ENCODE measurements around the gene ZMIZ2. TPM values are rescaled to one million over a fixed set of nuclear protein-coding genes. Genes with fewer than 3 reads are reported as not detected.

ZMIZ2 gene
- total RNA-seq, 1 donor from 2014 or later, result 76.8 TPM

GRCh38 chr7:44761207-44762161 is 12.8 kb downstream of the ZMIZ2 start:
- H3K4me1 ChIP-seq (ENCODE audit: insufficient read depth, low read length), result no peaks in the 10 kb centered on the region
- H3K36me3 Mint-ChIP-seq (ENCODE audit: low read depth, unreplicated experiment), result peaks cover 15% of the 10 kb centered on the region
- no peaks in the 10 kb centered on the region for H3K79me2 ChIP-seq (ENCODE audit: insufficient read depth, low read length)
- no peaks in the 10 kb centered on the region for H3K27me3 ChIP-seq (ENCODE audit: insufficient read depth, low read length)
- no peak overlapping the region for H3K4me3 Mint-ChIP-seq (ENCODE audit: unreplicated experiment)
- H3K4me2 ChIP-seq (ENCODE audit: low read length), result no peak overlapping the region
- no peaks in the 10 kb centered on the region for H3K4me1 Mint-ChIP-seq (ENCODE audit: low read depth, unreplicated experiment)
- H3K27ac Mint-ChIP-seq (ENCODE audit: unreplicated experiment), result no peak overlapping the region
- no peaks in the 10 kb centered on the region for H3K9me3 Mint-ChIP-seq (ENCODE audit: unreplicated experiment)
- no peak overlapping the region for H3K27ac ChIP-seq (ENCODE audit: low read depth, low read length)
- peaks cover 16% of the 10 kb centered on the region for H4K20me1 ChIP-seq (ENCODE audit: insufficient read depth, low read length)
- FAIRE-seq (no peak), DNase-seq (ENCODE audit: low read depth) (no peak)
- H2AFZ ChIP-seq (ENCODE audit: low read depth, low read length), result no peak overlapping the region
- H3K9ac ChIP-seq (ENCODE audit: low read length), result no peak overlapping the region
- no peaks in the 10 kb centered on the region for H3K27me3 Mint-ChIP-seq (ENCODE audit: low read depth, unreplicated experiment)
- no peak for TF ChIP-seq CTCF (IDR thresholded peaks at IDR 0.05; ENCODE audit: insufficient read depth, low read depth, low read length)
- no peak for TF ChIP-seq EZH2 (IDR thresholded peaks at IDR 0.05; ENCODE audit: insufficient read depth, low read length)
- no peaks in the 10 kb centered on the region for H3K9me3 ChIP-seq (ENCODE audit: insufficient read depth, low read depth, low read length)
- H3K4me3 ChIP-seq (ENCODE audit: insufficient read depth, low read depth, low read length), result no peak overlapping the region
- peaks cover 15% of the 10 kb centered on the region for H3K36me3 ChIP-seq (ENCODE audit: insufficient read depth, low read length)

- no peaks in the 10 kb centered on the region for H3K9me3 ChIP-seq (ENCODE audit: insufficient read depth, low read depth, low read length)
- H3K27ac Mint-ChIP-seq (ENCODE audit: unreplicated experiment), result no peak overlapping the region
- peaks cover 17% of the 10 kb centered on the region for H3K36me3 Mint-ChIP-seq (ENCODE audit: low read depth, unreplicated experiment)
- no peaks in the 10 kb centered on the region for H3K4me1 Mint-ChIP-seq (ENCODE audit: low read depth, unreplicated experiment)
- H3K27ac ChIP-seq (ENCODE audit: low read depth, low read length), result no peak overlapping the region
- H3K79me2 ChIP-seq (ENCODE audit: insufficient read depth, low read length), result no peaks in the 10 kb centered on the region
- no peak overlapping the region for H3K4me2 ChIP-seq (ENCODE audit: low read length)
- no peak for TF ChIP-seq EZH2 (IDR thresholded peaks at IDR 0.05; ENCODE audit: insufficient read depth, low read length)
- no peak for TF ChIP-seq CTCF (IDR thresholded peaks at IDR 0.05; ENCODE audit: insufficient read depth, low read depth, low read length)
- no peaks in the 10 kb centered on the region for H3K4me1 ChIP-seq (ENCODE audit: insufficient read depth, low read length)
- H3K4me3 ChIP-seq (ENCODE audit: insufficient read depth, low read depth, low read length), result no peak overlapping the region
- no peak overlapping the region for H3K9ac ChIP-seq (ENCODE audit: low read length)
- H3K9me3 Mint-ChIP-seq (ENCODE audit: unreplicated experiment), result no peaks in the 10 kb centered on the region
- no peak for DNase-seq (ENCODE audit: low read depth)
- H2AFZ ChIP-seq (ENCODE audit: low read depth, low read length), result no peak overlapping the region
- no peaks in the 10 kb centered on the region for H3K27me3 ChIP-seq (ENCODE audit: insufficient read depth, low read length)
- H4K20me1 ChIP-seq (ENCODE audit: insufficient read depth, low read length), result peaks cover 8% of the 10 kb centered on the region
- H3K36me3 ChIP-seq (ENCODE audit: insufficient read depth, low read length), result peaks cover 12% of the 10 kb centered on the region
- no peak overlapping the region for H3K4me3 Mint-ChIP-seq (ENCODE audit: unreplicated experiment)
- no peaks in the 10 kb centered on the region for H3K27me3 Mint-ChIP-seq (ENCODE audit: low read depth, unreplicated experiment)
- no peak for FAIRE-seq
These were observed 13.7 kb downstream of the ZMIZ2 start for GRCh38 chr7:44762300-44762699.
